Activated gamma-delta T cell (primary cell): ENCODE measurements around the gene NTN4.
"Not testable (repeated sequence)": the region's sequence is repeated elsewhere in the genome, so short reads cannot be mapped to it uniquely, and the experiment has no call there.

ENCODE experiments used
- DNase-seq: peaks from one replicate; lab custom pipeline; 2025; lab: John Stamatoyannopoulos, UW
- total RNA-seq, 2 donors: gene quantifications; one replicate each; lab custom pipeline; 2026; lab: John Stamatoyannopoulos, UW

NTN4 gene
- total RNA-seq = 0.82 to 3.2 reads per million in 2 donors

- no peak for DNase-seq
Measured at GRCh38 chr12:95790033-95790916, at the start of gene NTN4. Gene NTN4, minus strand, starts transcription at chr12:95790764. Its CDS starts 455 bp downstream, at chr12:95790309.

GRCh38 chr12:95838125-95838524 is 47.6 kb upstream of the NTN4 start:
- DNase-seq = no peak

GRCh38 chr12:95837240-95838038 is 46.9 kb upstream of the NTN4 start:
- DNase-seq = no peak

- DNase-seq = no peak
Measured at GRCh38 chr12:95836630-95837239, 46.2 kb upstream of the NTN4 start.

- no peak for DNase-seq
Measured at GRCh38 chr12:95836185-95836609, 45.6 kb upstream of the NTN4 start.

- no peak for DNase-seq
Measured at GRCh38 chr12:95834572-95834971, 44.0 kb upstream of the NTN4 start.

GRCh38 chr12:95830335-95831089 is 39.9 kb upstream of the NTN4 start:
- no peak for DNase-seq

GRCh38 chr12:95829395-95829794 is 38.8 kb upstream of the NTN4 start:
- no peak for DNase-seq

- no peak for DNase-seq
Measured at GRCh38 chr12:95820096-95820703, 29.6 kb upstream of the NTN4 start.

- DNase-seq = no peak
Measured at GRCh38 chr12:95815632-95816212, 25.2 kb upstream of the NTN4 start.

- not testable (repeated sequence) for DNase-seq
Measured at GRCh38 chr12:95812155-95812554, 21.6 kb upstream of the NTN4 start.

GRCh38 chr12:95810411-95810810 is 19.8 kb upstream of the NTN4 start:
- no peak for DNase-seq

GRCh38 chr12:95809000-95809680 is 18.6 kb upstream of the NTN4 start:
- no peak for DNase-seq

GRCh38 chr12:95808146-95808545 is 17.6 kb upstream of the NTN4 start:
- DNase-seq = no peak

- DNase-seq = no peak
Measured at GRCh38 chr12:95805864-95806671, 15.5 kb upstream of the NTN4 start.

GRCh38 chr12:95804291-95804690 is 13.7 kb upstream of the NTN4 start:
- no peak for DNase-seq

GRCh38 chr12:95803817-95804216 is 13.3 kb upstream of the NTN4 start:
- no peak for DNase-seq

GRCh38 chr12:95802482-95803270 is 12.1 kb upstream of the NTN4 start:
- DNase-seq = no peak

GRCh38 chr12:95796982-95797289 is 6.4 kb upstream of the NTN4 start:
- no peak for DNase-seq
